Measurements from ENCODE around the gene PPP2R2C. TPM values are rescaled to one million over a fixed set of nuclear protein-coding genes. Genes with fewer than 3 reads are reported as not detected.

The PPP2R2C gene
- total and polyA plus RNA-seq, 2 experiments from 2014 or later: not detected

- 89% methylated on average over 21 of the region's 21 CpGs for WGBS, 2 experiments (ENCODE audit: low coverage in 1 of 2, low lambda C conversion rate in 2 of 2, missing lambda C conversion rate in 2 of 2)
- H4K20me1 ChIP-seq (ENCODE audit: insufficient read depth): 0 out of 2 replicates have a peak, but pooled peaks cover 5% of the 10 kb centered on the region
- H2AFZ ChIP-seq: no peak overlapping the region
- no peak overlapping the region for H3K4me3 ChIP-seq
- in situ Hi-C loops (cut with MboI): no loop called here
- H3K4me2 ChIP-seq (ENCODE audit: unreplicated experiment): no peak overlapping the region
- no peak overlapping the region for H3K27ac ChIP-seq
- no peak for DNase-seq
- no peaks in the 10 kb centered on the region for H3K9me2 ChIP-seq (ENCODE audit: insufficient read depth)
- H3K79me2 ChIP-seq (ENCODE audit: insufficient read depth): peaks cover 3% of the 10 kb centered on the region; the same call in 1 of the 2 replicates
- H3K9me3 ChIP-seq (ENCODE audit: low read depth): no peaks in the 10 kb centered on the region
- H3F3A ChIP-seq (ENCODE audit: insufficient read depth): peaks cover 7% of the 10 kb centered on the region
- TF ChIP-seq EZH2phosphoT487 (IDR thresholded peaks at IDR 0.05; ENCODE audit: insufficient read depth, low read depth): no peak
- no peak for TF ChIP-seq EZH2 (IDR thresholded peaks at IDR 0.05; ENCODE audit: insufficient read depth, poor library complexity, severe bottlenecking)
- no peaks in the 10 kb centered on the region for H3K27me3 ChIP-seq (replicated peaks; ENCODE audit: insufficient read depth)
- H3K36me3 ChIP-seq (ENCODE audit: low read depth): no peaks in the 10 kb centered on the region; the same call in 1 of the 2 replicates
- no peak overlapping the region for H3K9ac ChIP-seq
- H3K4me1 ChIP-seq (ENCODE audit: insufficient read depth): peaks cover 7% of the 10 kb centered on the region
Measured at GRCh38 chr4:6277935-6278800, 194.2 kb downstream of the PPP2R2C start.

GRCh38 chr4:6277139-6277802, 195.1 kb downstream of the PPP2R2C start:
- in situ Hi-C loops (cut with MboI): no loop called here
- H4K20me1 ChIP-seq (ENCODE audit: insufficient read depth): 0 out of 2 replicates have a peak, but pooled peaks cover 5% of the 10 kb centered on the region
- H3K79me2 ChIP-seq (ENCODE audit: insufficient read depth): peaks cover 3% of the 10 kb centered on the region; the same call in 1 of the 2 replicates

GRCh38 chr4:6275898-6276806, 196.3 kb downstream of the PPP2R2C start:
- Histone ChIP-seq H3K4me2 (ENCODE audit: unreplicated experiment) (no peak overlapping the region), H3K27me3 (replicated peaks; ENCODE audit: insufficient read depth) (no peaks in the 10 kb centered on the region), H3K36me3 (ENCODE audit: low read depth) (no peaks in the 10 kb centered on the region; the same call in 1 of the 2 replicates), H3K4me3 (no peak overlapping the region), H3K9me3 (ENCODE audit: low read depth) (no peaks in the 10 kb centered on the region), H3K9ac (no peak overlapping the region), H3K4me1 (ENCODE audit: insufficient read depth) (peaks cover 14% of the 10 kb centered on the region), H4K20me1 (ENCODE audit: insufficient read depth) (0 out of 2 replicates have a peak, but pooled peaks cover 5% of the 10 kb centered on the region), H3F3A (ENCODE audit: insufficient read depth) (peaks cover 14% of the 10 kb centered on the region), H3K9me2 (ENCODE audit: insufficient read depth) (no peaks in the 10 kb centered on the region), H3K27ac (no peak overlapping the region), H3K79me2 (ENCODE audit: insufficient read depth) (peaks cover 3% of the 10 kb centered on the region; the same call in 1 of the 2 replicates), H2AFZ (no peak overlapping the region)
- WGBS, 2 experiments (ENCODE audit: low coverage in 1 of 2, low lambda C conversion rate in 2 of 2, missing lambda C conversion rate in 2 of 2): 88 to 89% methylated on average over 22 of the region's 22 CpGs
- no peak for DNase-seq
- in situ Hi-C loops (cut with MboI): no loop called here
- TF ChIP-seq EZH2phosphoT487 (IDR thresholded peaks at IDR 0.05; ENCODE audit: insufficient read depth, low read depth) (no peak), EZH2 (IDR thresholded peaks at IDR 0.05; ENCODE audit: insufficient read depth, poor library complexity, severe bottlenecking) (no peak)

More at GRCh38 chr4:6277139-6277802, 195.1 kb downstream of the PPP2R2C start:
- no peaks in the 10 kb centered on the region; the same call in 1 of the 2 replicates for H3K36me3 ChIP-seq (ENCODE audit: low read depth)
- H3K9me2 ChIP-seq (ENCODE audit: insufficient read depth): no peaks in the 10 kb centered on the region
- no peak overlapping the region for H3K9ac ChIP-seq
- peaks cover 12% of the 10 kb centered on the region for H3F3A ChIP-seq (ENCODE audit: insufficient read depth)
- WGBS, 2 experiments (ENCODE audit: low coverage in 1 of 2, low lambda C conversion rate in 2 of 2, missing lambda C conversion rate in 2 of 2): 89 to 92% methylated on average over 20 to 24 of the region's 24 CpGs
- H3K9me3 ChIP-seq (ENCODE audit: low read depth): no peaks in the 10 kb centered on the region
- no peak overlapping the region for H2AFZ ChIP-seq
- no peak for TF ChIP-seq EZH2phosphoT487 (IDR thresholded peaks at IDR 0.05; ENCODE audit: insufficient read depth, low read depth)
- TF ChIP-seq EZH2 (IDR thresholded peaks at IDR 0.05; ENCODE audit: insufficient read depth, poor library complexity, severe bottlenecking): no peak
- H3K4me2 ChIP-seq (ENCODE audit: unreplicated experiment): no peak overlapping the region
- no peak for DNase-seq
- peaks cover 14% of the 10 kb centered on the region for H3K4me1 ChIP-seq (ENCODE audit: insufficient read depth)
- H3K27ac ChIP-seq: no peak overlapping the region
- H3K27me3 ChIP-seq (replicated peaks; ENCODE audit: insufficient read depth): no peaks in the 10 kb centered on the region
- H3K4me3 ChIP-seq: no peak overlapping the region
